WTC11 (cell line): ENCODE data around the gene ATG7.

ENCODE experiments used
- CTCF ChIP-seq: fragments of 200-600 bp; IDR thresholded peaks from 2 replicates; pipeline ENCODE4 v1.8.0; 2022; ENCODE audit warnings: antibody characterized with exemption
- E2F4 ChIP-seq: sonication (generic); formaldehyde crosslinking; IDR thresholded peaks from 2 replicates; pipeline ENCODE4 v1.8.1; 2022; ENCODE audit warnings: low read depth, mild to moderate bottlenecking, moderate library complexity, missing genetic modification reagents, borderline replicate concordance
- GABPB1 ChIP-seq: sonication (generic); formaldehyde crosslinking; IDR thresholded peaks from 2 replicates; pipeline ENCODE4 v1.8.1; 2023; ENCODE audit warnings: mild to moderate bottlenecking, missing genetic modification reagents
- HMGA2 ChIP-seq: fragments of 250-450 bp; sonication (Bioruptor Pico); IDR thresholded peaks from 2 replicates; pipeline ENCODE4 v1.4.0; 2021; ENCODE audit warnings: mild to moderate bottlenecking, moderate library complexity
- HMGXB4 ChIP-seq: sonication (generic); formaldehyde crosslinking; IDR thresholded peaks from 2 replicates; pipeline ENCODE4 v1.8.1; 2023; ENCODE audit warnings: mild to moderate bottlenecking, moderate library complexity, missing genetic modification reagents
- JUN ChIP-seq: sonication (generic); formaldehyde crosslinking; IDR thresholded peaks from 2 replicates; pipeline ENCODE4 v1.8.0; 2023; ENCODE audit warnings: mild to moderate bottlenecking, missing genetic modification reagents
- MAX ChIP-seq: sonication (generic); formaldehyde crosslinking; IDR thresholded peaks from 2 replicates; pipeline ENCODE4 v1.8.0; 2022; ENCODE audit warnings: mild to moderate bottlenecking, missing genetic modification reagents
- RELA ChIP-seq: sonication (generic); formaldehyde crosslinking; IDR thresholded peaks from 2 replicates; pipeline ENCODE4 v1.8.1; 2022; ENCODE audit warnings: missing genetic modification reagents, mild to moderate bottlenecking, borderline replicate concordance
- SP1 ChIP-seq: sonication (generic); formaldehyde crosslinking; conservative IDR thresholded peaks from 2 replicates; pipeline ENCODE4 v1.8.1; 2022; ENCODE audit warnings: missing genetic modification reagents
- TEAD1 ChIP-seq: sonication (generic); formaldehyde crosslinking; IDR thresholded peaks from 2 replicates; pipeline ENCODE4 v1.8.0; 2022; ENCODE audit warnings: mild to moderate bottlenecking, missing genetic modification reagents
- TEAD4 ChIP-seq: sonication (generic); formaldehyde crosslinking; IDR thresholded peaks from 2 replicates; pipeline ENCODE4 v1.8.0; 2022; ENCODE audit warnings: mild to moderate bottlenecking, missing genetic modification reagents
- ZNF121 ChIP-seq: sonication (generic); formaldehyde crosslinking; IDR thresholded peaks from 2 replicates; pipeline ENCODE4 v1.8.0; 2023; ENCODE audit warnings: missing genetic modification reagents
- ZNF512 ChIP-seq: sonication (generic); formaldehyde crosslinking; IDR thresholded peaks from 2 replicates; pipeline ENCODE4 v1.8.1; 2022; ENCODE audit warnings: missing genetic modification reagents, borderline replicate concordance

GRCh38 chr3:11438646-11439045 lies 166.4 kb downstream of the ATG7 start:
- TF ChIP-seq SP1 (CRISPR knock-in tag) (no peak), CTCF (no peak), TEAD4 (CRISPR knock-in tag) (no peak), TEAD1 (no peak), ZNF512 (no peak), HMGXB4 (CRISPR knock-in tag) (no peak), E2F4 (CRISPR knock-in tag) (no peak), JUN (CRISPR knock-in tag) (no peak), RELA (no peak), MAX (CRISPR knock-in tag) (no peak), HMGA2 (CRISPR knock-in tag) (no peak), ZNF121 (CRISPR knock-in tag) (no peak), GABPB1 (CRISPR knock-in tag) (no peak)
